OCI-LY3 (cell line): ENCODE results near the gene MSN.

Experiments used
- EZH2phosphoT487 ChIP-seq: fragments of 200-600 bp; shearing (Covaris generic); IDR thresholded peaks from 2 replicates; pipeline ENCODE4 v1.6.1; 2018; ENCODE audit warnings: antibody characterized with exemption, mixed run types, low read depth
- TF ChIP-seq, protein P1 (sequence below): fragments of 200-600, 300-600 bp; sonication (generic); IDR thresholded peaks from 2 replicates; pipeline ENCODE4 v1.5.1; 2014; ENCODE audit warnings: antibody characterized with exemption, low read length, low read depth

DNA sequence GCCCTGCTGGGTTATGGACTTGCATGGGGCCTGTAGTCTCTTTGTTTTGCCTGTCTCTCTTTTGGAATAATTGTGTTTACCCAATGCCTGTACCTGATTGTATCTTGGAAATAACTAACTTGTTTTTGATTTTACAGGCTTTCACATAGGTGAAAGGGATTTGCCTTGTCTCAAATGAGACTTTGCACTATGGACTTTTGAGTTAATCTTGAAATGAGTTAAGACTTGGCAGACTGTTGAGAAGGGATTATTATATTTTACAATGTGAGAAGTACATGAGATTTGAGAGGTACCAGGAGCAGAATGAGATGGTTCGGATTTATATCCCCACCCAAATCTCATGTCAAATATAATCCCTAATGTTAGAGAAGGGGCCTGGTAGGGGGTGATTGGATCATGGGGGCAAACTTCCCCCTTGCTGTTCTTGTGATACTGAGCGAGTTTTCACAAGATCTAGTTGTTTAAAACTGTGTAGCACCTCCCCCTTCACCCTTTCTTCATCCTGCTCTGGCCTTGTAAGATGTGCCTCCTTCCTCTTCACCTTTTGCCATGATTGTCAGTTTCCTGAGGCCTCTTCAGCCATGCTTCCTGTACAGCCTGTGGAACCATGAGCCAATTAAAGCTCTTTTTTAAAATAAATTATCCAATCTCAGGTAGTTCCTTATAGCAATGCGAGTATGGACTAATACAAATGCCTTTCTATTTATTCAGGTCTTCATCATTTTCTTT is 102.3 kb downstream of the MSN start:
- TF ChIP-seq, protein P1, sequence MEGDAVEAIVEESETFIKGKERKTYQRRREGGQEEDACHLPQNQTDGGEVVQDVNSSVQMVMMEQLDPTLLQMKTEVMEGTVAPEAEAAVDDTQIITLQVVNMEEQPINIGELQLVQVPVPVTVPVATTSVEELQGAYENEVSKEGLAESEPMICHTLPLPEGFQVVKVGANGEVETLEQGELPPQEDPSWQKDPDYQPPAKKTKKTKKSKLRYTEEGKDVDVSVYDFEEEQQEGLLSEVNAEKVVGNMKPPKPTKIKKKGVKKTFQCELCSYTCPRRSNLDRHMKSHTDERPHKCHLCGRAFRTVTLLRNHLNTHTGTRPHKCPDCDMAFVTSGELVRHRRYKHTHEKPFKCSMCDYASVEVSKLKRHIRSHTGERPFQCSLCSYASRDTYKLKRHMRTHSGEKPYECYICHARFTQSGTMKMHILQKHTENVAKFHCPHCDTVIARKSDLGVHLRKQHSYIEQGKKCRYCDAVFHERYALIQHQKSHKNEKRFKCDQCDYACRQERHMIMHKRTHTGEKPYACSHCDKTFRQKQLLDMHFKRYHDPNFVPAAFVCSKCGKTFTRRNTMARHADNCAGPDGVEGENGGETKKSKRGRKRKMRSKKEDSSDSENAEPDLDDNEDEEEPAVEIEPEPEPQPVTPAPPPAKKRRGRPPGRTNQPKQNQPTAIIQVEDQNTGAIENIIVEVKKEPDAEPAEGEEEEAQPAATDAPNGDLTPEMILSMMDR: no peak
- TF ChIP-seq EZH2phosphoT487: no peak
